Neuronal stem cell (in vitro differentiated cells): ENCODE results near the gene WDR4.

Source experiments
- DNase-seq: peaks from one replicate; pipeline ENCODE4 v3.0.0-alpha.2; 2013; ENCODE audit warnings: low spot score
- H2AFZ ChIP-seq: one replicate; pipeline ENCODE4 v1.6.1; 2013; ENCODE audit warnings: mild to moderate bottlenecking, low read length, inconsistent platforms
- H2AK5ac ChIP-seq: 2 replicates; pipeline ENCODE4 v1.6.1; 2013; ENCODE audit warnings: low read depth, mild to moderate bottlenecking, inconsistent platforms, low read length, moderate library complexity, mixed read lengths
- H2BK120ac ChIP-seq: 2 replicates; pipeline ENCODE4 v1.6.1; 2013; ENCODE audit warnings: low read depth, mild to moderate bottlenecking, inconsistent platforms, low read length, moderate library complexity, mixed read lengths
- H2BK12ac ChIP-seq: one replicate; pipeline ENCODE4 v1.6.1; 2013; ENCODE audit warnings: low read length, inconsistent platforms
- H2BK15ac ChIP-seq: 2 replicates; pipeline ENCODE4 v1.6.1; 2013; ENCODE audit warnings: mild to moderate bottlenecking, low read length, inconsistent platforms, mixed read lengths
- H2BK5ac ChIP-seq: one replicate; pipeline ENCODE4 v1.6.1; 2013; ENCODE audit warnings: inconsistent platforms, mild to moderate bottlenecking, low read length, moderate library complexity
- H3K14ac ChIP-seq: one replicate; pipeline ENCODE4 v1.6.1; 2013; ENCODE audit warnings: low read length, inconsistent platforms
- H3K18ac ChIP-seq: 2 replicates; pipeline ENCODE4 v1.6.1; 2013; ENCODE audit warnings: low read length, inconsistent platforms
- H3K23ac ChIP-seq: 2 replicates; pipeline ENCODE4 v1.6.1; 2013; ENCODE audit warnings: low read depth, mild to moderate bottlenecking, mixed read lengths, low read length, inconsistent platforms; ENCODE audit not compliant: poor library complexity
- H3K27ac ChIP-seq: replicated peaks from 3 replicates; pipeline ENCODE4 v1.5.1; 2013; ENCODE audit warnings: low read length, inconsistent platforms
- H3K27me3 ChIP-seq, 3 experiments: 2 replicates each; pipeline ENCODE4 v1.6.1; 2013; ENCODE audit warnings: low read length in 3 of 3, mild to moderate bottlenecking in 2 of 3, inconsistent platforms in 1 of 3, low read depth in 1 of 3, mixed read lengths in 1 of 3, moderate library complexity in 1 of 3; ENCODE audit not compliant: control insufficient read depth in 3 of 3, insufficient read depth in 3 of 3
- H3K36me3 ChIP-seq, 2 donors: replicated peaks in 1 of 2; 2 replicates each; pipeline ENCODE4 v1.6.1; 2013; ENCODE audit warnings: low read length in 2 of 2; ENCODE audit not compliant: control insufficient read depth in 2 of 2, insufficient read depth in 2 of 2
- H3K4ac ChIP-seq: 2 replicates; pipeline ENCODE4 v1.6.1; 2013; ENCODE audit warnings: inconsistent platforms, mild to moderate bottlenecking, low read length, moderate library complexity
- H3K4me1 ChIP-seq, 2 donors: 1 replicate in 1 of 2; 2 replicates in 1 of 2; pipeline ENCODE4 v1.6.1; 2013; ENCODE audit warnings: low read length in 2 of 2, low read depth in 1 of 2; ENCODE audit not compliant: control insufficient read depth in 2 of 2, insufficient read depth in 1 of 2
- H3K4me2 ChIP-seq: one replicate; pipeline ENCODE4 v1.6.1; 2013; ENCODE audit warnings: mild to moderate bottlenecking, low read length, inconsistent platforms; ENCODE audit not compliant: insufficient read depth, poor library complexity, severe bottlenecking
- H3K4me3 ChIP-seq, 2 donors: 2 replicates each; pipeline ENCODE4 v1.5.1; 2013; ENCODE audit warnings: low read length in 2 of 2, mild to moderate bottlenecking in 2 of 2, inconsistent platforms in 1 of 2, moderate library complexity in 1 of 2
- H3K79me1 ChIP-seq: one replicate; pipeline ENCODE4 v1.6.1; 2013; ENCODE audit warnings: low read depth, mild to moderate bottlenecking, inconsistent platforms, low read length, moderate library complexity
- H3K9ac ChIP-seq: one replicate; pipeline ENCODE4 v1.6.1; 2013; ENCODE audit warnings: mild to moderate bottlenecking, low read depth, low read length, inconsistent platforms; ENCODE audit not compliant: poor library complexity
- H3K9me3 ChIP-seq, 2 donors: replicated peaks in 1 of 2; 2 replicates each; pipeline versions ENCODE3 to v1.6.1; 2013; ENCODE audit warnings: low read length in 2 of 2, mild to moderate bottlenecking in 2 of 2, inconsistent platforms in 1 of 2, low read depth in 1 of 2, mixed read lengths in 1 of 2, moderate library complexity in 1 of 2; ENCODE audit not compliant: control insufficient read depth in 2 of 2, insufficient read depth in 1 of 2
- H4K8ac ChIP-seq: one replicate; pipeline ENCODE4 v1.6.1; 2013; ENCODE audit warnings: low read depth, mild to moderate bottlenecking, inconsistent platforms, low read length, moderate library complexity
- H4K91ac ChIP-seq: one replicate; pipeline ENCODE4 v1.6.1; 2013; ENCODE audit warnings: low read length, low read depth, mild to moderate bottlenecking, inconsistent platforms; ENCODE audit not compliant: poor library complexity
- WGBS, 2 donors: extraction: QIAGEN DNeasy Blood & Tissue Kit; methylation state at CpG; one replicate each; pipeline ENCODE4 v1.1.7; 2013; ENCODE audit warnings: missing lambda C conversion rate in 2 of 2, mixed read lengths in 1 of 2; ENCODE audit not compliant: insufficient read length in 2 of 2, insufficient replicate concordance in 1 of 2; ENCODE audit errors: extremely low coverage in 2 of 2; 5-methylcytosine and 5-hydroxymethylcytosine counted together

WDR4 gene

GRCh38 chr21:42829417-42829816, 49.9 kb downstream of the WDR4 start:
- WGBS, 2 donors, result no CpG with 5 or more reads among the region's 9 CpGs
- Histone ChIP-seq H3K4me3 (peak overlapping the region in 1 of 2 donors; percentile 56), H3K4me1 (peaks cover 0 to 5% of the 10 kb centered on the region in 2 donors), H2BK15ac (no peak overlapping the region), H3K14ac (no peak overlapping the region), H2BK120ac (no peak overlapping the region), H3K9me3 (peaks cover 3 to 7% of the 10 kb centered on the region in 2 donors), H3K9ac (no peak overlapping the region), H3K27ac (no peak overlapping the region), H2BK5ac (no peak overlapping the region), H4K8ac (no peak overlapping the region), H3K4me2 (no peak overlapping the region), H3K18ac (no peak overlapping the region), H3K79me1 (no peaks in the 10 kb centered on the region), H2BK12ac (no peak overlapping the region), H3K4ac (no peak overlapping the region), H3K23ac (peak overlapping the region; percentile 22), H2AFZ (no peak overlapping the region), H3K27me3 (no peaks in the 10 kb centered on the region), H4K91ac (no peak overlapping the region), H3K36me3 (no peaks in the 10 kb centered on the region), H2AK5ac (no peak overlapping the region)
- DNase-seq, result no peak

DNA sequence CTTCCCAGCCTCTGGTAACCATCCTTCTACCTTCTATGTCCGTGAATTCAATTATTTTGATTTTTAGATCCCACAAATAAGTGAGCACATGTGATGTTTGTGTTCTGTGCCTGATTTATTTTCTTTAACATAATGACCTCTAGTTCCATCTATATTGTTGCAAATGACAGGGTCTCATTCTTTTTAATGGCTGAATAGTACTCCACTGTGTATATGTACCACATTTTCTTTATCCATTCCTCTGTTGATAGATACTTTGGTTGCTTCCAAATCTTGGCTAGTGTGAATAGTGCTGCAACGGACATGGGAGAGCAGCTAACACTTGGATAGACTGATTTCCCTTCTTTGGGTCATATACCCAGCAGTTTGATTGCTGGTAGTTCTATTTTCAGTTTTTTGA, 51.8 kb downstream of the WDR4 start:
- H4K8ac ChIP-seq, result no peak overlapping the region
- H3K4me2 ChIP-seq, result no peak overlapping the region
- WGBS, 2 donors, result no CpG with 5 or more reads among the region's 2 CpGs
- H3K79me1 ChIP-seq, result no peaks in the 10 kb centered on the region
- H4K91ac ChIP-seq, result no peak overlapping the region
- no peaks in the 10 kb centered on the region for H3K36me3 ChIP-seq
- no peak overlapping the region for H2AK5ac ChIP-seq
- no peak overlapping the region for H2BK12ac ChIP-seq
- peaks cover 0 to under 1% of the 10 kb centered on the region in 2 donors for H3K4me1 ChIP-seq
- H2BK120ac ChIP-seq, result no peak overlapping the region
- no peak overlapping the region for H3K18ac ChIP-seq
- H3K23ac ChIP-seq, result no peak overlapping the region
- no peak overlapping the region for H2AFZ ChIP-seq
- DNase-seq, result no peak
- H3K4ac ChIP-seq, result no peak overlapping the region
- no peak overlapping the region for H3K14ac ChIP-seq
- no peak overlapping the region for H3K4me3 ChIP-seq
- H3K9ac ChIP-seq, result no peak overlapping the region
- H2BK5ac ChIP-seq, result no peak overlapping the region
- peaks cover 3 to 7% of the 10 kb centered on the region in 2 donors for H3K9me3 ChIP-seq
- no peak overlapping the region for H3K27ac ChIP-seq
- no peak overlapping the region for H2BK15ac ChIP-seq
- no peaks in the 10 kb centered on the region for H3K27me3 ChIP-seq

DNA sequence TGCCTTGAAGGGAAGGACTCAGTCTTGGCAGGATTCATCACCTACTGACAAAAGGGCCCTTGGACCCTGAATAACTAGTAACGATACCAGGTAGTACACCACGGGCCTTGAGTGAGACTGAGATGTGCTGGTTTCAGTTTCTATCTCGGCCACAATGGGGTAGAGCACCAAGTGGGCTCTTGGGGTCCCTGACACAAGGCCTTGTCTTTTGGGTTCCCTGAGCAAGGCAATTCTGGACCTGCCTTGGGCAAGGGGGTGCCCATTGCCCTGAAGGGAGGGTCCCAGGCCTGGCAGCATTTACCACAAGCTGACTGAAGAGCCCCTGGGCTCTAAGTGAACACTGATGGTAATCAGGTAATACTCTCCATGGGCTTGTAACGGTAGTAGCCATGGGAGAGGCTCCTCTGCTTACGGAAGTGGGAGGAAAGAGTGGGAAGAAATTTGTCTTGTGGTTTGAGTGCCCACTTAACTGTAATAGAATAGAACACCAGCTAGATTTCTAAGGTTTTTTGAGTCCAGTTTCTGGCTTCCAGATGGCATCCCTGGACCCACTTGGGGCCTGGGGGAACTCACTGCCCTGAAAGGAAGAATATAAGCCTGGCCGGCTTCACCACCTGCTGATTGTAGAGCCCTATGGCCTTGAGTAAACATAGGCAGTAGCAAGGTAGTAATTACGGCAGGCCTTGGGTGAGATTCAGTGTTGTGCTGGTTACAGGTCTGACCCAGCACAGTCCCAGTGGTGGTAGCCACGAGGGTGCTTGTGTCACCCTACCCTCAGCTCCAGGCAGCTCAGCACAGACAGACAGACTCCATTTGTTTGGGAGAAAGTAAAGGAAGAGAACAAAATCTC, 58.5 kb downstream of the WDR4 start:
- Histone ChIP-seq H2AFZ (no peak overlapping the region), H3K27me3 (peaks cover 0 to 2% (median 0%) of the 10 kb centered on the region in 3 experiments)

DNA sequence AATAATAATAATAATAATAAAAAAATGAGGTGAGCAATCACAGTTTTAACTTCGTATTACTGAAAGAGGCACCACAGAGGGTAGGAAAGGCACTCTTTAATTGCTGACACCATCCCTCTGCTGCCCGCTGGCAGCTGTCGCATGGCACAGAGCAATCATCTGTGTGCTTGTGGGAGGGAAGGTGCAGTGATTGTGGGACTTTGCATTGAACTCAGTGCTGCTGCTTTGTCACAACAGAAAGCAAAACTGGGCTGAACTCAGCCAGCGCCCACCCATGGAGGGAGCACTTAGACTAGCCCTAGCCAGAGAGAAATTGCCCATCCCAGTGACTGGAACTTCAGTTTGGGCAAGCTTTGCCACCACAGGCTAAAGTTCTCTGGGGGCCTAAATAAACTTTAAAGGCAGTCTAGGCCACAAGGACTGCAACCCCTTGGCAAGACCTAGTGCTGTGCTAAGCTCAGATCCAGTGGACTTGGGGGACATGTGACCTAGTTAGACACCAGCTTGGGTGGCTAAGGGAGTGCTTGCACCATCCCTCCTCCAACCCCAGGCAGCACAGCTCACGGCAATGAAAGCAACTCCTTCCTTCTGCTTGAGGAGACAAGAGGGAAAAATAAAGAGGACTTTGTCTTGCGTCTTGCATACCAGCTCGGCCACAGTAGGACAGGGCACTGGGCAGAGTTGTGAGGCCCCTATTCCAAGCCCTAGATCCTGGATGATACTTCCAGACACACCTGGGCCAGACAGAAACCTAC, 59.3 kb downstream of the WDR4 start:
- Histone ChIP-seq H2BK12ac (no peak overlapping the region), H3K23ac (no peak overlapping the region), H3K4me3 (no peak overlapping the region), H3K4me2 (no peak overlapping the region), H3K9ac (no peak overlapping the region), H4K91ac (no peak overlapping the region), H3K4me1 (no peaks in the 10 kb centered on the region), H3K27ac (no peak overlapping the region), H2BK15ac (no peak overlapping the region), H3K79me1 (no peaks in the 10 kb centered on the region), H2AK5ac (no peak overlapping the region), H3K9me3 (peaks cover 7 to 9% of the 10 kb centered on the region in 2 donors), H3K4ac (no peak overlapping the region), H3K27me3 (peaks cover 0 to 2% (median 0%) of the 10 kb centered on the region in 3 experiments), H3K36me3 (no peaks in the 10 kb centered on the region), H3K18ac (no peak overlapping the region), H2AFZ (no peak overlapping the region), H2BK5ac (no peak overlapping the region), H3K14ac (no peak overlapping the region), H2BK120ac (no peak overlapping the region), H4K8ac (no peak overlapping the region)
- no CpG with 5 or more reads among the region's 7 CpGs for WGBS, 2 donors
- DNase-seq, result no peak

More for the DNA sequence above, 58.5 kb downstream of the WDR4 start:
- no peak overlapping the region for H2BK12ac ChIP-seq
- H3K27ac ChIP-seq, result no peak overlapping the region
- no peak overlapping the region for H3K9ac ChIP-seq
- no peaks in the 10 kb centered on the region for H3K79me1 ChIP-seq
- no CpG with 5 or more reads among the region's 8 CpGs for WGBS, 2 donors
- no peak overlapping the region for H2BK120ac ChIP-seq
- H4K8ac ChIP-seq, result no peak overlapping the region
- no peak overlapping the region for H2AK5ac ChIP-seq
- H3K4ac ChIP-seq, result no peak overlapping the region
- H3K9me3 ChIP-seq, result peaks cover 7% of the 10 kb centered on the region in 2 donors
- no peaks in the 10 kb centered on the region for H3K4me1 ChIP-seq
- no peaks in the 10 kb centered on the region for H3K36me3 ChIP-seq
- H3K4me3 ChIP-seq, result peak overlapping the region in 1 of 2 donors; percentile 48
- H3K4me2 ChIP-seq, result no peak overlapping the region
- no peak overlapping the region for H2BK15ac ChIP-seq
- no peak overlapping the region for H3K14ac ChIP-seq
- no peak overlapping the region for H3K18ac ChIP-seq
- H3K23ac ChIP-seq, result no peak overlapping the region
- H2BK5ac ChIP-seq, result no peak overlapping the region
- DNase-seq, result no peak
- no peak overlapping the region for H4K91ac ChIP-seq
